GM20000 (cell line): ENCODE data around the gene SRSF12.

Source experiments
- DNase-seq: peaks from one replicate; pipeline ENCODE4 v3.0.0; 2012; ENCODE audit warnings: low spot score
- TF ChIP-seq, protein P1 (sequence below): IDR thresholded peaks from 2 replicates; pipeline ENCODE4 v1.5.1; 2012; ENCODE audit warnings: mild to moderate bottlenecking, control low read depth; ENCODE audit errors: extremely low read depth, missing control alignments

The SRSF12 gene

DNA sequence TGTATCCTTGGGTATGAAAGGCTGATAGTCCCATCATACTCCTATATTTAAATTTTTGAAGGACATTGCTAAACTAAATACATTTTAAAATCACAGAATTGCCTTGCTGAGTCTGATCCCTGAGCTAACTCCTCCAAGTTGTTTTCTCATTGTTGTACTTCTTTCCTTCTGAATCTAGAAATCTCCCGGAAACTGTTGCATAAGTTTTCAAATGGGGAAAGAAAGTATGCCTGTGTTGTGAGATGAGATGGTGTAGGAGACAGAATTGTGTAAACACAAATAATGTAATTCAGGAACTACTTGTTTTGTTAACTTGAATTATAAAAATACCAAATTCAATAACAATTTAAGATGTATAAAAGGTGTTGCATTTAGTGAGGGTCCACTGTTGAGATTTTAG, 30.0 kb downstream of the SRSF12 start:
- TF ChIP-seq, protein P1, sequence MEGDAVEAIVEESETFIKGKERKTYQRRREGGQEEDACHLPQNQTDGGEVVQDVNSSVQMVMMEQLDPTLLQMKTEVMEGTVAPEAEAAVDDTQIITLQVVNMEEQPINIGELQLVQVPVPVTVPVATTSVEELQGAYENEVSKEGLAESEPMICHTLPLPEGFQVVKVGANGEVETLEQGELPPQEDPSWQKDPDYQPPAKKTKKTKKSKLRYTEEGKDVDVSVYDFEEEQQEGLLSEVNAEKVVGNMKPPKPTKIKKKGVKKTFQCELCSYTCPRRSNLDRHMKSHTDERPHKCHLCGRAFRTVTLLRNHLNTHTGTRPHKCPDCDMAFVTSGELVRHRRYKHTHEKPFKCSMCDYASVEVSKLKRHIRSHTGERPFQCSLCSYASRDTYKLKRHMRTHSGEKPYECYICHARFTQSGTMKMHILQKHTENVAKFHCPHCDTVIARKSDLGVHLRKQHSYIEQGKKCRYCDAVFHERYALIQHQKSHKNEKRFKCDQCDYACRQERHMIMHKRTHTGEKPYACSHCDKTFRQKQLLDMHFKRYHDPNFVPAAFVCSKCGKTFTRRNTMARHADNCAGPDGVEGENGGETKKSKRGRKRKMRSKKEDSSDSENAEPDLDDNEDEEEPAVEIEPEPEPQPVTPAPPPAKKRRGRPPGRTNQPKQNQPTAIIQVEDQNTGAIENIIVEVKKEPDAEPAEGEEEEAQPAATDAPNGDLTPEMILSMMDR = no peak
- DNase-seq = no peak

DNA sequence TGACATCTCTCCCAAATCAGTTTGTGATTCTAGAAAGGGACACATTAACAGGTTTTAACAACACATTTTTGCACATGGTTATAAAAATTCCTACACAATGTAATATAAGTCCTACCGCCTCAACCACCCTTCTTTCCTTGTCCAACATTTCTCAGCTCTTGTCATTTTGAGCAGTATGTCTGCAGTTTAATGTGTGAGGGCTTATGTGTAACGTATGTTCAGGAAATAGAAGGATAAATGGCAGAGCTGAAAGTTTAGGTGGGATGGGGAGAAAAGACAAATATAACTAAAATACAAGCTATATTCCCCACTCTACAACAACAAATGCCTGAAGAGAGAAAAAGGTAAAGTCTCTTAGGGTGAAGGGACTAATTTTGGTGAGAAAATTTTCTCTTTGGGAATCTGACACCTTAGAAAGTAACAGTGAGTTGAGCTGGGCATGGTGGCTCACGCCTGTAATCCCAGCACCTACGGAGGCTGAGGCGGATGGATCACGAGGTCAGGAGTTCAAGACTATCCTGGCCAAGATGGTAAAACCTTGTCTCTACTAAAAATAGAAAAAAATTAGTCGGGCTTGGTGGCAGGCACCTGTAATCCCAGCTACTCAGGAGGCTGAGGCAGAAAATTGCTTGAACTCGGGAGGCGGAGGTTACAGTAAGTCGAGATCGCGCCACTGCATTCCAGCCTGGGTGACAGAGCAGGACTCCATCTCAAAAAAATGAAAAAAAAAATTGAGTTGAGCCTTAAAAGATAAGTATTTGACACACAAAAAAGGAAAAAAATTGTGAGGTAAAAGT, 32.3 kb downstream of the SRSF12 start:
- no peak for DNase-seq
- TF ChIP-seq, protein P1 = no peak

DNA sequence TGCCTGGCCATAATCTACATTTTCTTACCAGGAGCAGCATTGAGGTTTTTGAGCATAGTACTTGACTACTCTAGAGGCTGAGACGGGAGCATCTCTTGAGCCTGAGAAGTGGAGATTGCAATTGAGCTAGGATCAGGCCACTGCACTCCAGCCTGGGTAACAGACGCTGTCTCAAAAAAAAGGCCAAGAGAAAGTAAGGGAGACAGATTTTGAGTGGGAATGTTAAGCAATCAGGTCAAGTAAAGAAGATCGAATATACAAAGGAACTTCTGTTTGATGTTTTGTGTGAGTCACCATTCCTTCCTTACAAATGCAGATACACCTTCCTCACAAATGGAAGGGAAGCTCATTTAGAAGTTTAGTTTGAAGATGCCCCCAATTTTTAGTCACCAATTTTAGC, 32.9 kb downstream of the SRSF12 start:
- TF ChIP-seq, protein P1 = no peak
- no peak for DNase-seq

DNA sequence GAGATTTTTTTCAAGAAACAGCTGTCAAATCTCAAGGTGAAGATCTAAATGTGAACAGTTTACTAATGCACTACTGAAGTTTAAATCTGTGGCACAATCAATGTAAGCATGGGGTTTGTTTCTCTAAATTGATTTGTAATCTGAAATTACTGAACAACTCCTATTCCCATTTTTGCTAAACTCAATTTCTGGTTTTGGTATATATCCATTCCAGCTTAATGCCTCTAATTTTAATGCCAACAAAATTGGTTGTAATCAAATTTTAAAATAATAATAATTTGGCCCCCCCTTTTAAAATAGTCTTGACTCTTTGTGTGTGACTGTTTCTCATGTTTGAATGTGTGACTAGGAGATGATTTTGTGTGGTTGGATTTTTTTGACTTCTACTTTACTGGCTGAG, 33.3 kb downstream of the SRSF12 start:
- no peak for DNase-seq
- TF ChIP-seq, protein P1 = no peak

DNA sequence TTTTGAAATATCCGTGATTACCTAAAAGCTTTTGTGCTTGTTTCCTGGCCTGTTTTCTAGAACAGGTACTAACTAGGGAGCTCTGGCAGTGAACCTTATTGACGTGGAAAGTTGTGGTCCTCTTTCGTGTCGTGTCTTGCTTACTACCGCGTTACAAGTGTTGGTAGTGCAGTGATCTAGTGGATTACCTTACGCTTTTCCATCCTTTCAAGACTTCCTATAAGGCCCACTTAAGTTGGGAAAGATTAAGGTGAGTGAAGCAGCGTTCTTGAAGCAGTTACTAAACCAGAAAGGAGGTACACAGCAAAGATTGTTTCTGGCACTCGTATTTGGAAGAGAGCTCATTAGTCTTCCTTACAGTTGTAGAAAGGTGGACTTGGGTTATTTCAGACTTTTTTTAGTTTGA, 35.4 kb downstream of the SRSF12 start:
- TF ChIP-seq, protein P1 = no peak
- peak; percentile 27 for DNase-seq

DNA sequence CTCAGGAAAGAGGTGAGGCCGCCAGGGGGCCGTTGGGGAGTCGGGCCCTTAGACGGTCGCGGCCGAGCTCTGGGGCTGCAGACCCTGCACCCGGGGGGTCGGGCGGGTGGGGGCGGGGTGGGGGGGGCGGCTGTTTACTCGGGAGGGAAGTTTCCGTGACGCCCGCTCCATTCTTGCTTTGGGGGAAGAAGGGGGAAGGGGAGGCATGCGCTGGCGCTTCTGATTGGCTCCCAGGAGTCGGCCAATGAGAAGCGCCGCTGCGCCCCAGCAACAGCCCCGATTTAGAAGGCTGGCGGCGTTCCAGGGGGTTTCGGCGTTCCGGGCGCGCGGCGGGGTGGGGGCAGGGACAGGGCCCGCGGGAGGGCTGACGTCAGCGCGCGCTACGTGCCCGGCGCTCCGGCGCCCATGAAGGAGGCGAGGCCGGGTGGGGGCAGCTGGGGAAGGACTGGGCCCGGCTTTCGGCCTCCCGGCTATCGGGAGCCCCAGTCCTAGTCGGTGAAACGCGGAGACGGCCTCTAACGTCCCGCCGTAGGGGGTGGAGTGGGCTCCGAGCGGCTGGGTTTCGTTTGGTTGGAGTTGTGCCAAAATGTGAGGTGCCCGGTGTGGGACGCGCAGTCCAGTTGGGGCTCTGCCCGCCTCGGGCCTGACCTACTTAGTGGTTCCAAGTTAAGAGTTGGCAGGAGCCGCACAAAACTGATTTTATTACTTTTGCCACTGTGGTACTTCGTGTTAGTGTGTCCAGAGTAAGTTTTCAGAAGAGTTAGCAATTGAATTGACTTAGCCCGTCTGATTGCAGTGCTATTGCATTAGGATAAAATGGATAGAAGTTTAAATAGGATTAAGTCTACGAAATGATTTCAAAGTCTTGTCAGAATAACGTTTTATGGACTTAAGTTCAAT, 36.2 kb downstream of the SRSF12 start:
- DNase-seq = peak; percentile 95
- TF ChIP-seq, protein P1 = no peak

DNA sequence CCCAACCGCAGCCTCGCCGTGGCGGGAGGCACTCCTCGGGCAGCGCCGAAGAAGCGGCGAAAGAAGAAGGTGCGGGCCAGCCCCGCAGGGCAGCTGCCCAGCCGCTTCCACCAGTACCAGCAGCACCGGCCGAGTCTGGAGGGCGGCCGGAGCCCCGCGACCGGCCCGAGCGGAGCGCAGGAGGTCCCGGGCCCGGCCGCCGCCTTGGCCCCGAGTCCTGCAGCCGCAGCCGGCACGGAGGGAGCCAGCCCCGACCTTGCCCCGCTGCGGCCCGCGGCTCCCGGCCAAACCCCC, 36.8 kb downstream of the SRSF12 start:
- DNase-seq = no peak
- TF ChIP-seq, protein P1 = no peak
